BLaER1 (cell line): ENCODE results near the gene BTN2A1.
"Not testable (repeated sequence)": the region's sequence is repeated elsewhere in the genome, so short reads cannot be mapped to it uniquely, and the experiment has no call there.

Experiments used
- H3K27ac ChIP-seq: shearing (Covaris generic); formaldehyde crosslinking; 2 replicates; pipeline ENCODE4 v1.8.1; 2022
- H3K27me3 ChIP-seq: shearing (Covaris generic); formaldehyde crosslinking; 2 replicates; pipeline ENCODE4 v1.8.1; 2022
- H3K36me3 ChIP-seq: shearing (Covaris generic); formaldehyde crosslinking; 2 replicates; pipeline ENCODE4 v1.8.1; 2022
- H3K4me1 ChIP-seq: shearing (Covaris generic); formaldehyde crosslinking; 2 replicates; pipeline ENCODE4 v1.8.1; 2022
- H3K4me2 ChIP-seq: shearing (Covaris generic); formaldehyde crosslinking; 2 replicates; pipeline ENCODE4 v1.8.1; 2022
- H3K4me3 ChIP-seq: shearing (Covaris generic); formaldehyde crosslinking; 2 replicates; pipeline ENCODE4 v1.8.1; 2022
- H3K9ac ChIP-seq: shearing (Covaris generic); formaldehyde crosslinking; 2 replicates; pipeline ENCODE4 v1.8.1; 2022
- H3K9me3 ChIP-seq: shearing (Covaris generic); formaldehyde crosslinking; 2 replicates; pipeline ENCODE4 v1.8.1; 2022
- H4K20me1 ChIP-seq: shearing (Covaris generic); formaldehyde crosslinking; 2 replicates; pipeline ENCODE4 v1.8.1; 2022
- Cebpa-rat ChIP-seq: shearing (Covaris generic); IDR thresholded peaks from 2 replicates; pipeline ENCODE4 v1.8.1; 2022

BTN2A1 gene

GRCh38 chr6:26420688-26421171 lies 37.0 kb upstream of the BTN2A1 start:
- Histone ChIP-seq H3K36me3 (peaks cover 39% of the 10 kb centered on the region), H3K4me1 (peaks cover 22% of the 10 kb centered on the region), H4K20me1 (no peaks in the 10 kb centered on the region), H3K9me3 (peaks cover 32% of the 10 kb centered on the region), H3K4me3 (peak overlapping the region; percentile 80), H3K27me3 (no peaks in the 10 kb centered on the region), H3K4me2 (peak overlapping the region; percentile 84), H3K9ac (peak overlapping the region; percentile 85), H3K27ac (peak overlapping the region; percentile 50)
- no peak for TF ChIP-seq Cebpa-rat

DNA sequence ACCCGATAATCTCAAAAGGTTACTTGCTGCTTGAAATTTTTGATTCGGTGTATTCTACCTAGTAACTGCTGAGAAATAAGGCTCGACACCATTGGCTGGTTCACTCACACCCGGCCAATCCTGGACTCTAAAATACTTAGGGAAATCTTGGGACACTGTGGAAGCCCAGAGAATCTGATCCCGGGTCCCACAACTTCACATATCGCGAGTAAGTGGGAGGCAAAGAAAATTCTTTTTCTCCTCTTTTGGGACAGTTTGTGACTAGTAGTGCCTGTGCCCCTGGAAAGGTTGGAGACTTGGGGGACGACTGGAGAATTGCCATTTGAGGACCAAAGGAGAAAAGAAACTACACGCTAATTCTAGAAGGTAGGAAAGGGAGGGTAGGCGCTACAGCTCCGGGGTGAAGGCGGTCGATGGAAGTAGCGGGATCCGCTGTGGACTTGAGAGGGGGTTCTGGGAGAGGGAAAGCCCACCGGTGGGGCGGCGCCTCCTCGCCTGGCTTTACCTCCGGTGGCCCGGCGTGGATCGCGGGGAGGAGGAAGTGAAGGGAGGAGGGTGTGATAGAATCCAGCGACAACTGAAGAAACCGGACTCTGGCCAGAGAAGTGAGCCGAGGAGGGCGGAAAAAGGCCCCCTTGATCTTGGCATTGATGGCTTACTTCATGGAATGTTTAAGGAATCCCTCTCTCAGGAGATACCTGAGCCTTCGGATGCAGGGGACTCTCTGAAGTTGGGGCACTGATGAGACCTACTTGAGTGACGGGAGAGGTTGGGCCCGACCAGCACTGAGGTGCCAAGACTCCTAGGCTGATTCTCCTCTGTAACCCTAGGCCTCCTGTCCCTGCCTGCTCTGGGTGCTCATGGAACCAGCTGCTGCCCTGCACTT lies 36.3 kb upstream of the BTN2A1 start:
- H3K27me3 ChIP-seq: no peaks in the 10 kb centered on the region
- H3K9ac ChIP-seq: peak overlapping the region; percentile 85
- H3K9me3 ChIP-seq: peaks cover 29% of the 10 kb centered on the region
- peak overlapping the region; percentile 80 for H3K27ac ChIP-seq
- H3K4me2 ChIP-seq: peak overlapping the region; percentile 84
- peaks cover 47% of the 10 kb centered on the region for H3K36me3 ChIP-seq
- TF ChIP-seq Cebpa-rat: no peak
- H3K4me1 ChIP-seq: peaks cover 22% of the 10 kb centered on the region
- H3K4me3 ChIP-seq: peak overlapping the region; percentile 80
- no peaks in the 10 kb centered on the region for H4K20me1 ChIP-seq

DNA sequence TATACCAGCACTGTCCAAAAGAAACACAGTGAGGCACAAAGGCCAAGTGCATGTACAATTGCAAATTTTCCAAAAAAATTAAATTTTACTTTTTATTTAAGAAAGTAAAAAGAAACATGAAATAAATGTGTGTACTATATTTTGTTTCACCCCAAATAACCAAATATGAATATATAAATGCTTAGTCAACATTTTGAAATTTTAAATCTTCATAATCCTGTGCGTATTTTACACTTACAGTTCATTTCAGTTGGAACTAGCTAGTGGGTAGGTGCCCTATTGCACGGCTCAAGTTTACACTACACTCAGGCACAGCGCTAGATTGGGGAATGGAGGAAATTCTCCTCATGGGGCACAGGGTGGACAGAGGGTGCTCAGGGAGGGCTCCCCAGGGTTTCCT lies 35.4 kb upstream of the BTN2A1 start:
- Histone ChIP-seq H4K20me1 (no peaks in the 10 kb centered on the region), H3K9ac (peak overlapping the region; percentile 85; the same call in 1 of the 2 replicates), H3K9me3 (peaks cover 21% of the 10 kb centered on the region), H3K4me2 (peak overlapping the region; percentile 84), H3K4me3 (peak overlapping the region; percentile 80), H3K36me3 (peaks cover 47% of the 10 kb centered on the region), H3K27ac (no peak overlapping the region), H3K4me1 (peaks cover 22% of the 10 kb centered on the region), H3K27me3 (no peaks in the 10 kb centered on the region)
- TF ChIP-seq Cebpa-rat: no peak

- Histone ChIP-seq H3K27me3 (no peaks in the 10 kb centered on the region), H3K9me3 (no peaks in the 10 kb centered on the region), H3K9ac (no peak overlapping the region), H3K4me2 (no peak overlapping the region), H3K27ac (no peak overlapping the region), H3K4me3 (no peak overlapping the region), H4K20me1 (no peaks in the 10 kb centered on the region), H3K36me3 (peaks cover 78% of the 10 kb centered on the region), H3K4me1 (peaks cover 13% of the 10 kb centered on the region)
- TF ChIP-seq Cebpa-rat: no peak
Observed at GRCh38 chr6:26426691-26427450, 30.9 kb upstream of the BTN2A1 start.

DNA sequence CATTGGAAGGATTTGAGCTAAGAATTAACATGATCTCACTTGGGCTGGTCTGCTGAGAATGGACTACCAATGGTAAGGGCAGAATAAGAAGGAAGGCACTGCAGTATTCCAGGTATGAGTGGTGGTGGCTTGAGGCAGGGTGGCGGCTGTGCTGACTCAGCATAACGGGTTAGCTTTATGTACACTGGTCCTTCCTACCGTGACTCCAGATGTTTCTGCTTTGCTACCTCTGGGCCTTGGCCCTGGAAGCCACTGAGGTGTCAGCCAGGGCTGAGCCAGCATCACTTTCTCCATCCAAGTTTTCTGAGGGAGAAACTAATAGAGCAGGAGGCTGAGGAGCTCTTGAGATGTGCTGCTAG lies 30.3 kb upstream of the BTN2A1 start:
- no peak overlapping the region for H3K4me3 ChIP-seq
- peaks cover 8% of the 10 kb centered on the region for H3K4me1 ChIP-seq
- H3K27me3 ChIP-seq: no peaks in the 10 kb centered on the region
- H3K36me3 ChIP-seq: peaks cover 80% of the 10 kb centered on the region
- no peak for TF ChIP-seq Cebpa-rat
- no peak overlapping the region for H3K9ac ChIP-seq
- no peak overlapping the region for H3K27ac ChIP-seq
- peaks cover 3% of the 10 kb centered on the region; the same call in 1 of the 2 replicates for H3K9me3 ChIP-seq
- H3K4me2 ChIP-seq: no peak overlapping the region
- no peaks in the 10 kb centered on the region for H4K20me1 ChIP-seq

- no peak for TF ChIP-seq Cebpa-rat
- Histone ChIP-seq H3K4me2 (no peak overlapping the region), H3K9me3 (peaks cover 11% of the 10 kb centered on the region), H3K9ac (no peak overlapping the region), H4K20me1 (no peaks in the 10 kb centered on the region), H3K4me3 (no peak overlapping the region), H3K27me3 (no peaks in the 10 kb centered on the region), H3K4me1 (no peaks in the 10 kb centered on the region), H3K27ac (no peak overlapping the region), H3K36me3 (peaks cover 83% of the 10 kb centered on the region)
Observed at GRCh38 chr6:26428206-26428605, 29.5 kb upstream of the BTN2A1 start.

GRCh38 chr6:26430787-26431186 lies 27.0 kb upstream of the BTN2A1 start:
- Histone ChIP-seq H3K36me3 (peaks cover 82% of the 10 kb centered on the region), H3K9me3 (peaks cover 31% of the 10 kb centered on the region), H4K20me1 (no peaks in the 10 kb centered on the region), H3K27me3 (no peaks in the 10 kb centered on the region), H3K27ac (no peak overlapping the region), H3K4me2 (no peak overlapping the region), H3K4me3 (no peak overlapping the region), H3K4me1 (no peaks in the 10 kb centered on the region), H3K9ac (no peak overlapping the region)
- no peak for TF ChIP-seq Cebpa-rat

DNA sequence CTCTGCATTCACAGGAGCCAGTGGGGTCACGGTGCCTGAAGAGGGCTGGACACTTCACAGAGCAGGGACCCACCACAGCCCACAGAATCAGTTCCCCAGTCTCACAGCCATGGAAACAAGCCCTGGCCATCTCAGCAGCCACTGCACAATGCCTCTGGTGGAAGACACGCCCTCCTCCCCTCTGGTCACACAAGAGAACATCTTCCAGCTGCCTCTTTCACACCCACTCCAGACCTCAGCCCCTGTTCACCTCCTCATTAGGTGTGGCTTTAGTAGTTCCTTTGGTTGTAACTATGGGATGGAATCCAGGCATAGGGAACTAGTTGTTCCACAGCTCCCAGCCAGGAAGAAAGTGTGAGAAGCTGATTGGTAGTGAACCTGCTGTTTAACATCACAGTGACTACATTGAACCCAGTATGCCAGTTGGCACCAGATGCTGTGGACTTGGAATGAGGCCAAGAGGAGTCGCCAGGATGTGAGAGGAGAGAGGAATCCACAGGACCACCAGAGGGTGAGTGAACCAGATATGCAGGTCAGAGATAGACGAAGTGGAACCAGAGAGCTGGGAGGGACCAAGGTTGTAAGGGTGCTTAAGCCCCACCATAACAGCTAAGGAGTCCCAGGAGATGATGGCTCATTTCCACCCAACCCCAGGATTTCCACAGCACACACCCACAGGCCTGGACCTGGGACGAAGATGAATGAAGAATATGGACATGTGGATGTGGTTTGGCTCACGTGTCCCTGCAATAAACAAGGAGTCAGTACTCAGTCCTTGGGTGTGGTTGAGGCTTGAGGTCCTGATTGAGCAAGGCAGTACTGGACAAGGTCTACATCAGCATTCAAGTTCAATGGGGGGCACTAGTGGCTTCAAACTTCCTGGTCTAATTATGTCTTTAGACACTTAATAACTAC lies 26.2 kb upstream of the BTN2A1 start:
- Histone ChIP-seq H3K4me2 (no peak overlapping the region), H3K36me3 (peaks cover 75% of the 10 kb centered on the region), H3K27ac (no peak overlapping the region), H3K4me1 (no peaks in the 10 kb centered on the region), H3K9ac (no peak overlapping the region), H4K20me1 (no peaks in the 10 kb centered on the region), H3K4me3 (no peak overlapping the region), H3K9me3 (peaks cover 31% of the 10 kb centered on the region), H3K27me3 (no peaks in the 10 kb centered on the region)
- TF ChIP-seq Cebpa-rat: no peak

- Histone ChIP-seq H3K27ac (no peak overlapping the region), H3K9ac (no peak overlapping the region), H4K20me1 (no peaks in the 10 kb centered on the region), H3K36me3 (peaks cover 63% of the 10 kb centered on the region), H3K4me3 (no peak overlapping the region), H3K27me3 (no peaks in the 10 kb centered on the region), H3K9me3 (peaks cover 31% of the 10 kb centered on the region), H3K4me1 (no peaks in the 10 kb centered on the region), H3K4me2 (no peak overlapping the region)
- TF ChIP-seq Cebpa-rat: no peak
Observed at GRCh38 chr6:26432627-26433201, 25.0 kb upstream of the BTN2A1 start.

- not testable (repeated sequence) for H3K27me3 ChIP-seq, H3K4me3 ChIP-seq, H4K20me1 ChIP-seq, H3K9ac ChIP-seq, H3K4me1 ChIP-seq, H3K27ac ChIP-seq, H3K4me2 ChIP-seq
- peaks cover 31% of the 10 kb centered on the region for H3K9me3 ChIP-seq
- peaks cover 53% of the 10 kb centered on the region for H3K36me3 ChIP-seq
Observed at GRCh38 chr6:26433680-26434079, 24.1 kb upstream of the BTN2A1 start.
